NCI-H1930 (cell line): ENCODE results near the gene CILP.
"Not testable (repeated sequence)": the region's sequence is repeated elsewhere in the genome, so short reads cannot be mapped to it uniquely, and the experiment has no call there.

Experiments used
- DNase-seq, 2 experiments: peaks; one replicate each; lab custom pipeline; 2025; lab: John Stamatoyannopoulos, UW

CILP gene

GRCh38 chr15:65196637-65197336 is 14.5 kb downstream of the CILP start:
- DNase-seq, result no peak

- no peak for DNase-seq
Measured at GRCh38 chr15:65195548-65195923, 15.7 kb downstream of the CILP start.

GRCh38 chr15:65194826-65195547 is 16.3 kb downstream of the CILP start:
- DNase-seq, result no peak

- no peak for DNase-seq
Measured at GRCh38 chr15:65192016-65192415, 19.3 kb downstream of the CILP start.

- DNase-seq, result no peak
Measured at GRCh38 chr15:65189102-65189740, 22.1 kb downstream of the CILP start.

- DNase-seq, result not testable (repeated sequence)
Measured at GRCh38 chr15:65188472-65188871, 22.8 kb downstream of the CILP start.

- peak; percentile 74 to 77 for DNase-seq
Measured at GRCh38 chr15:65184868-65185717, 26.2 kb downstream of the CILP start, which contains the start of gene CLPX. CLPX (minus strand) TSS chr15:65185342; CDS start chr15:65185153, 189 bp downstream.

GRCh38 chr15:65184305-65184867 is 26.9 kb downstream of the CILP start:
- DNase-seq, result no peak

- no peak for DNase-seq
Measured at GRCh38 chr15:65183865-65184159, 27.5 kb downstream of the CILP start.

GRCh38 chr15:65182538-65182937 is 28.7 kb downstream of the CILP start:
- no peak for DNase-seq

- not testable (repeated sequence) for DNase-seq
Measured at GRCh38 chr15:65181582-65182353, 29.5 kb downstream of the CILP start.

- DNase-seq, result no peak
Measured at GRCh38 chr15:65180167-65180566, 31.1 kb downstream of the CILP start.

- no peak for DNase-seq
Measured at GRCh38 chr15:65177901-65178300, 33.4 kb downstream of the CILP start.

- DNase-seq, result no peak
Measured at GRCh38 chr15:65176056-65176455, 35.2 kb downstream of the CILP start.

- no peak for DNase-seq
Measured at GRCh38 chr15:65175511-65175910, 35.8 kb downstream of the CILP start.

- DNase-seq, result no peak
Measured at GRCh38 chr15:65174509-65174908, 36.8 kb downstream of the CILP start.

- no peak for DNase-seq
Measured at GRCh38 chr15:65172531-65172930, 38.7 kb downstream of the CILP start.

- no peak for DNase-seq
Measured at GRCh38 chr15:65171428-65171827, 39.8 kb downstream of the CILP start.

GRCh38 chr15:65165875-65166274 is 45.4 kb downstream of the CILP start:
- no peak for DNase-seq

GRCh38 chr15:65164139-65164538 is 47.1 kb downstream of the CILP start:
- DNase-seq, result no peak

GRCh38 chr15:65163041-65163440 is 48.2 kb downstream of the CILP start:
- no peak for DNase-seq
